Fibroblast of the aortic adventitia (primary cell): Measurements from ENCODE around the gene MCIDAS. TPM values are rescaled to one million over a fixed set of nuclear protein-coding genes. Genes with fewer than 3 reads are reported as not detected.

Experiments used
- DNase-seq: peaks from one replicate; pipeline ENCODE4 v3.0.0-alpha.2; 2010; ENCODE audit warnings: low read depth
- H3K4me3 ChIP-seq: 2 replicates; pipeline ENCODE4 v1.5.1; 2011; ENCODE audit warnings: low read depth, mild to moderate bottlenecking, control low read depth, low read length, moderate library complexity
- total RNA-seq: library from RNA; depleted of rRNA; stranded (reverse); fragments of >200 nt; gene quantifications from 2 replicates; pipeline ENCODE4 v1.2.3, GENCODE V29; 2012; ENCODE audit warnings: low replicate concordance
- TF ChIP-seq, protein P1 (sequence below): IDR thresholded peaks from 2 replicates; pipeline ENCODE4 v1.5.1; 2011; ENCODE audit warnings: mild to moderate bottlenecking, low read length, control low read depth, inconsistent platforms; ENCODE audit not compliant: insufficient read depth

The MCIDAS gene
- total RNA-seq, 1 donor = not detected

DNA sequence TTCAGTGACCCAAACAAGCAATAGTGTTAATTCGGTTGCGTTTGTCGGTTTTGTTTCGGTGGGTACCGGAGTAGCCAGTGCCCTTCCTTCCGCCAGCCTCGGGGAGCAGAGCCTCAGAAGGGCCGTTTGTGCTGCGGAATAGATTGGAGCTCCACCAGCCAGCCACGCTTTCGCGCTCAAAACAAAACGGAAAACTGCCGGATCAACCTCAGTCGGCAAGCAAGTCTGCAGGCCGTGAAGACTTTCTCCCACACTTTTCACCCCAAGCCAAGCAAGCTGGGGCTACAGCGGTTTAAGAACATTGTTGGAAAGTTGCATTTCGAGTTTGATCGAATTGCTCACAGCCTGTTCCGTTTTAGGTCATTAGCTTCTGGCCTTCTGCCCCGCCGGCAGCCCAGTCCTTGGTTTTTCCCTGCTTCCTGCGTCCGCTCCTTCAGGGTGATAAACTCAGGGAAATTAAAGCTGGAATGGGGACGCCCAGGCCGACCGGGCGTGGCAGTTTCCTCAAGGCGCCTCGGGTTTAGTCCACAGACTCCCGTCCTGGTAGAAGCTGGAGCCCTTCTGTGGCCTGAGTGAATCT, 7.1 kb upstream of the MCIDAS start:
- DNase-seq = peak; percentile 37
- TF ChIP-seq, protein P1, sequence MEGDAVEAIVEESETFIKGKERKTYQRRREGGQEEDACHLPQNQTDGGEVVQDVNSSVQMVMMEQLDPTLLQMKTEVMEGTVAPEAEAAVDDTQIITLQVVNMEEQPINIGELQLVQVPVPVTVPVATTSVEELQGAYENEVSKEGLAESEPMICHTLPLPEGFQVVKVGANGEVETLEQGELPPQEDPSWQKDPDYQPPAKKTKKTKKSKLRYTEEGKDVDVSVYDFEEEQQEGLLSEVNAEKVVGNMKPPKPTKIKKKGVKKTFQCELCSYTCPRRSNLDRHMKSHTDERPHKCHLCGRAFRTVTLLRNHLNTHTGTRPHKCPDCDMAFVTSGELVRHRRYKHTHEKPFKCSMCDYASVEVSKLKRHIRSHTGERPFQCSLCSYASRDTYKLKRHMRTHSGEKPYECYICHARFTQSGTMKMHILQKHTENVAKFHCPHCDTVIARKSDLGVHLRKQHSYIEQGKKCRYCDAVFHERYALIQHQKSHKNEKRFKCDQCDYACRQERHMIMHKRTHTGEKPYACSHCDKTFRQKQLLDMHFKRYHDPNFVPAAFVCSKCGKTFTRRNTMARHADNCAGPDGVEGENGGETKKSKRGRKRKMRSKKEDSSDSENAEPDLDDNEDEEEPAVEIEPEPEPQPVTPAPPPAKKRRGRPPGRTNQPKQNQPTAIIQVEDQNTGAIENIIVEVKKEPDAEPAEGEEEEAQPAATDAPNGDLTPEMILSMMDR = no peak
- H3K4me3 ChIP-seq = peak overlapping the region; percentile 65

DNA sequence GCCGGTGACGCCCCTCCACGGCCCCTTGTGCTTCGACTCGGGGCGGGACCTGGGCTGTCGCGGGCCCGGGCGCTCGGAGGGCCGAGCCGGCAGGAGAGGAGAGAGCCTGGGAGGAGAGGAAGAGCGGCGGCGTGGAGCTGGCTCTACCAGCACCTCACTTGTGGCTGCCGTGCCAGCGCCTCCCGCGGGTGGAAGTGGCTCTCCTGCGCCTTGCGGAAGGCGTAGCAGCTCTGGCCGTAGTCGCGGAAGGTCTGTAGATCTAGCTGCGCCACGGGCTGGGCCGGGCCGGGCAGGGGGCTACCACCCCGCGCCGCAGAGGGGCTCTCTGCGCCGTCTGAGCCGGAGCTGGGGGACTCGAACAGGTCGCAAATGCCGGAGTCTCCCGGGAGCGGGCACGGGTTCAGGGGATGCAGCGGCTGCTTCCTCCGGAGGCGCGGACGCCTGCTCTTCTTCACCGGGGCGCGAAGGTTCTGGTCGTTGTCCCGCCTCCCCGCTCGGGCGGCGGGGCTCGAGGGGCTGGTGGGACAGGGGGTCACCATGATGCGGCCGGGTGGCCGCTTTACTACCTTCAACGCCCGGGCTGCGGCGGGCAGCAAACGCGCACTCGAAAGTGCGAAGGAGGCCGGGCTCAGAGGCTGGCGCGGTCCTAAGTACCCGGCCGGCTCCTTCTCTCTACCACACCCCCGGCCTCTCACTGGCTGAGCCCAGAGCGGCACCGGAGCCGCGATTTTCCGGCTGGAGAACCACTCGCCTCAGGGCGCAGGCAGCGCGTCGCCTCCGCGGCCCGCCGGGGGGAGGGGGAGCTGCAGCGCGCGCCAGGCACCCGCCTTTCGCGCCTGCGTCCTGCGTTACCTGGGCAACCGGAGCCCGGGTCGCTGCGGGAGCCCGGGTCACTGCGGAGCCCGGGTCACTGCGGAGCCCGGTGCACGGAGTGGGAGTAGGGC, 6.1 kb upstream of the MCIDAS start, which contains the start of gene CCNO:
CCNO (minus strand) TSS at position 624 of the 944 bp plus-strand sequence; CDS start at position 539, 85 bp downstream.
- TF ChIP-seq, protein P1 = peak; percentile 6
- peak within 1 kb of the TSS; percentile 65 for H3K4me3 ChIP-seq
- peak; percentile 61 for DNase-seq

DNA sequence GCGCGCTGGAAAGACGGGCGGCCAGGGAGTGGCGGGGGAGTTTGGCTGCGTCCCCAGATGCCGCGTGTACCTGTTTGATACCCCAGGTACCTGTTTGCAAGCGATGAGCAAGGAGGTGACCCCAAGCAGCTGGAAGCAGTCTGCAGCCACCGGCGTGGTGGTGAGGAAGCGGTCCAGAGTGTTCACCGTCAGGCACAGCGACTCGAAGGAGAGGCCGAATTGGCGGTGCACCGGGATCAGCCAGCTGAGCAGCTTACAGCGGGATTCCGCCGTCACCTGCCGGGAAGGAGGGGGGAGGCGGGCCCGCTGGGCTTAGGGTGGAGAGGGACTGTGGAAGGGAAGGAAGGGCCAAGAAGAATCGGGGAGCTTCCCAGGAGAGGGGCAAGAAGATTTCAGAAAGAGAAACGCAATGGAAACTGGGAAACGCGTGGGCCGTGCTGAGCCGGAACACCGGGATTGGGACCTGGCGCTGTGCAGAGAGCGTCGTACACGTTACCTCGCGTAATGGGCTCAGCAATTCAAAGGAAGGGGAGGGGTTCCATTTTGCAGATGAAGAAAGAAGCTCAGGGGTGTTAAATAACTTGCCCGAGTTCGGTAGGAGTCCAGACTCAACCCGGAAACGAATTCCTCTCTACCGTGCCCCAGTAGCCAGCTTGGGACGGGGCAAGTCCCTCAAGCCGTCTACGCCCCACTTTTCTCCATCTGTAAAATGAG, 5.3 kb upstream of the MCIDAS start:
- peak overlapping the region; percentile 65 for H3K4me3 ChIP-seq
- TF ChIP-seq, protein P1 = no peak
- DNase-seq = peak; percentile 11

DNA sequence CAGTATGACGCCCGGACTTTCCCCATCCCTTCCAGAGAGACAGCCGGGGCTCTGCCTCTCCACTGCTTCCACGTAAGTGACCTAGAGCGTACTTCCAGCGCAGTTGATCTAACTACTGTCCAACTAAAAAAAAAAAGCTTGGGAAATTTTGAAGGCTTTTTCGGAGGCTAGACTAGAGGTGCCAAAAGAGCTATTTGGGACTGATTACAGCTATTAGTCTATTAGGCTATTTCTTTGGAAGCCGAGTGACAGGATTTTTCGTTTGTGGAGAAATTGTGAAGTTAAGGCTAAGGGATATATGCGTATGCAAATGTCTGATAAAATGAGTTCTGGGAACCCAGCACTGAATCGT, 4.8 kb upstream of the MCIDAS start:
- peak; percentile 28 for DNase-seq
- TF ChIP-seq, protein P1 = no peak
- peak overlapping the region; percentile 65 for H3K4me3 ChIP-seq

DNA sequence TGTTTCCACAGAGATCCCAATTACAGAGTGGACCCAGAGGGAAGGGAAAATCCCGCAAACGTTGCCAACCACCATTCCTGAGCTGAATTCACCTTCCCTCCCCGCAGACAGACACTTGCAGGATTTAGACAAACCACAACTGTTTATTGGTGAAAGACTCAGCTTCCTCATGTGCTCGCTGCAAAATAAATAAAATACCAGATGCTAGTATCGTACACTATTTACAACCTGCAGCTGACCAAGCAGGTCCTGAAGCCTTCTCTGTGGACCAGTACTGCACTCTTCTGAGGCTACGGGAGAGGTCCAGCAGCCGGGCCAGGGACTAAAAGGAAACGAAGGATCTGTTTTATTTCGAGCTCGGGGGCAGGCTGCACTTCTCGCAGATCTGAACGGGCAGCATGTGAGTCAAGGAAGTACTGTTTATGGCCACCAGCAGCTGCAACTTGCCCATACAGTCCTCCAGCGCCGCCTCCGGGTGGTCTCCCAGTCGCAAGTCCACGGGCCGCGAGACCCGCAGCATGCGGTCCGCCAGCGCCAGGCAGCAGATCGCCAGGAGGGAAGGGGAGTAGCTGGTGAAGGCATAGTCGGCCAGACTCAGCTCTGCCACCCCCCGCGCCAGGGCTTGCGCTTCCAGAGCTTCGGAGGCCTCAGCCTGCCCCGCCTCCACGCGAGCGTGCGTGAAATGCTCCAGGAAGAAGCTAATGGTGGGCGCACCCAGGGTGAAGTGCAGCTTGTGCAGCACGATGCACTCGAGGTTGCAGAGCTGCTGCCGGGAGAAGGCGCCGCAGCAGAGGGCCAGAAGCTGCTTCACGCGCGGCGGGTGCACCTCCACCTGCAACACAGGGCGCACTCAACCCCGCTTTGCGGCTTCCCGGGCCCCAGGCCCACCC, 4.2 kb upstream of the MCIDAS start:
- H3K4me3 ChIP-seq = peak overlapping the region; percentile 17
- TF ChIP-seq, protein P1 = no peak
- DNase-seq = no peak
